A549 (cell line): Measurements from ENCODE around the gene VDR. TPM values are rescaled to one million over a fixed set of nuclear protein-coding genes. Genes with fewer than 3 reads are reported as not detected.
A peak's percentile ranks its signal among the peaks of the same experiment; 100 is the strongest.

Experiments used
- ATAC-seq, 2 experiments: fragments of 200-7000 bp in 1 of 2; fragments of >200 bp in 1 of 2; cut with Nextera tagmentation in 1 of 2; cut with Tn5 transposase in 1 of 2; 3 replicates each; pipeline versions ENCODE4 v1.8.0 to v1.9.1; 2018 to 2020; ENCODE audit warnings: mild to moderate bottlenecking in 1 of 2, moderate library complexity in 1 of 2
- CTCF ChIA-PET: fragments of 300-600 bp; sonication (Branson Sonifier 250); formaldehyde crosslinking; extraction: SDS; loops from one replicate; lab custom pipeline; 2021; ENCODE audit warnings: antibody characterized with exemption, inconsistent platforms; lab: Yijun Ruan, JAX
- POLR2A ChIA-PET: fragments of 350-600 bp; formaldehyde crosslinking; extraction: SDS; loops from one replicate; lab custom pipeline; 2021; ENCODE audit warnings: antibody characterized with exemption, inconsistent platforms; lab: Yijun Ruan, JAX
- DNase-seq, 2 experiments: peaks; one replicate each; pipeline versions ENCODE4 v3.0.0 to v3.0.0-alpha.2; 2011 to 2016; ENCODE audit warnings: low read depth in 1 of 2, low spot score in 1 of 2
- FAIRE-seq: peaks from 2 replicates; lab custom pipeline; 2011; peaks lifted over from hg19 to GRCh38; lab: Jason Lieb, UNC
- H3K27ac ChIP-seq, 2 experiments: fragments of >200 bp; sonication (Bioruptor Twin); formaldehyde crosslinking; 3 replicates each; pipeline ENCODE4 v1.5.1; 2016 to 2017
- H3K4me1 ChIP-seq: fragments of >200 bp; sonication (Bioruptor Twin); formaldehyde crosslinking; 3 replicates; pipeline ENCODE4 v1.6.1; 2016
- H3K4me2 ChIP-seq: fragments of >200 bp; sonication (Bioruptor Twin); formaldehyde crosslinking; 3 replicates; pipeline ENCODE4 v1.6.1; 2016
- H3K4me3 ChIP-seq: fragments of >200 bp; sonication (Bioruptor Twin); formaldehyde crosslinking; 3 replicates; pipeline ENCODE4 v1.5.1; 2016
- H3K9me3 ChIP-seq: fragments of >200 bp; sonication (Bioruptor Twin); formaldehyde crosslinking; 3 replicates; pipeline ENCODE4 v1.6.1; 2016
- BHLHE40 ChIP-seq: IDR thresholded peaks from 2 replicates; pipeline ENCODE4 v1.6.1; 2012; ENCODE audit warnings: low read depth, low read length, inconsistent platforms
- CBX8 ChIP-seq: fragments of 200-600 bp; sonication (generic); IDR thresholded peaks from 2 replicates; pipeline ENCODE4 v1.6.1; 2016
- CEBPB ChIP-seq, 2 experiments: fragments of >200 bp in 1 of 2; sonication (Bioruptor Twin) in 1 of 2; formaldehyde crosslinking in 1 of 2; IDR thresholded peaks; 2 replicates each; pipeline ENCODE4 v1.6.1; 2012 to 2016
- EHF ChIP-seq: fragments of 250-450 bp; sonication (Bioruptor Pico); IDR thresholded peaks from 2 replicates; pipeline ENCODE4 v1.5.0; 2020; ENCODE audit warnings: mild to moderate bottlenecking
- EP300 ChIP-seq, 2 experiments: fragments of >200 bp; sonication (Bioruptor Twin); formaldehyde crosslinking; IDR thresholded peaks; 2 replicates in 1 of 2; 3 replicates in 1 of 2; pipeline ENCODE4 v1.6.1; 2016 to 2017
- ESRRA ChIP-seq: fragments of 150-350 bp; IDR thresholded peaks from 2 replicates; pipeline ENCODE4 v1.6.1; 2014; ENCODE audit warnings: mild to moderate bottlenecking, low read length, borderline replicate concordance
- FOXS1 ChIP-seq: fragments of 250-450 bp; sonication (Bioruptor Pico); IDR thresholded peaks from 2 replicates; pipeline ENCODE4 v1.5.0; 2020; ENCODE audit warnings: mild to moderate bottlenecking, moderate library complexity
- GATA3 ChIP-seq: IDR thresholded peaks from 2 replicates; pipeline ENCODE4 v1.6.1; 2012; ENCODE audit warnings: borderline replicate concordance
- HDAC2 ChIP-seq: fragments of 200-600 bp; sonication (generic); IDR thresholded peaks from 2 replicates; pipeline ENCODE4 v1.6.1; 2016
- HEYL ChIP-seq: fragments of 250-450 bp; sonication (Bioruptor Pico); IDR thresholded peaks from 2 replicates; pipeline ENCODE4 v1.8.0; 2021; ENCODE audit warnings: mild to moderate bottlenecking, moderate library complexity
- HOXA7 ChIP-seq: fragments of 250-450 bp; sonication (Bioruptor Pico); IDR thresholded peaks from 2 replicates; pipeline ENCODE4 v1.5.0; 2020; ENCODE audit warnings: mild to moderate bottlenecking, moderate library complexity
- JUN ChIP-seq, 2 experiments: fragments of >200 bp; sonication (Bioruptor Twin); formaldehyde crosslinking; IDR thresholded peaks; 2 replicates in 1 of 2; 3 replicates in 1 of 2; pipeline ENCODE4 v1.6.1; 2016 to 2017
- JUNB ChIP-seq: fragments of >200 bp; sonication (Bioruptor Twin); formaldehyde crosslinking; IDR thresholded peaks from 2 replicates; pipeline ENCODE4 v1.6.1; 2016
- KDM1A ChIP-seq: fragments of 200-600 bp; sonication (generic); IDR thresholded peaks from 2 replicates; pipeline ENCODE4 v1.6.1; 2016; ENCODE audit warnings: low read depth, mild to moderate bottlenecking
- MAZ ChIP-seq: fragments of 150-350 bp; IDR thresholded peaks from 2 replicates; pipeline ENCODE4 v1.6.1; 2014; ENCODE audit warnings: antibody characterized with exemption, low read depth, low read length, borderline replicate concordance
- MYC ChIP-seq: IDR thresholded peaks from 2 replicates; pipeline ENCODE4 v1.6.1; 2012; ENCODE audit warnings: mild to moderate bottlenecking, inconsistent platforms, low read length, improper control_type of control experiment, borderline replicate concordance
- NFE2L2 ChIP-seq: fragments of 150-350 bp; conservative IDR thresholded peaks from 2 replicates; pipeline ENCODE4 v1.6.1; 2014; ENCODE audit warnings: low read length
- POLR2AphosphoS2 ChIP-seq: conservative IDR thresholded peaks from 2 replicates; pipeline ENCODE4 v1.6.1; 2012; ENCODE audit warnings: low read length, improper control_type of control experiment, inconsistent platforms
- RAD21 ChIP-seq, 2 experiments: fragments of >200 bp in 1 of 2; sonication (Bioruptor Twin) in 1 of 2; formaldehyde crosslinking in 1 of 2; IDR thresholded peaks in 1 of 2; conservative IDR thresholded peaks in 1 of 2; 2 replicates in 1 of 2; 3 replicates in 1 of 2; pipeline ENCODE4 v1.6.1; 2012 to 2018; ENCODE audit warnings: inconsistent platforms in 1 of 2
- RFX5 ChIP-seq: fragments of 450-650 bp; IDR thresholded peaks from 2 replicates; pipeline ENCODE4 v1.7.1; 2014; ENCODE audit warnings: antibody characterized with exemption, mild to moderate bottlenecking, moderate library complexity
- USF2 ChIP-seq: fragments of 450-650 bp; IDR thresholded peaks from 2 replicates; pipeline ENCODE4 v1.6.1; 2014; ENCODE audit warnings: antibody characterized with exemption
- ZFP36 ChIP-seq: fragments of 450-650 bp; IDR thresholded peaks from 2 replicates; pipeline ENCODE4 v1.6.1; 2014; ENCODE audit warnings: borderline replicate concordance; ENCODE audit not compliant: partially characterized antibody
- ZNF302 ChIP-seq: fragments of 250-450 bp; sonication (Bioruptor Pico); IDR thresholded peaks from 2 replicates; pipeline ENCODE4 v1.9.0; 2021; ENCODE audit warnings: inconsistent platforms, mild to moderate bottlenecking, moderate library complexity
- WGBS: methylation state at CpG from one replicate; pipeline ENCODE4 v1.1.6; 2017; ENCODE audit errors: missing lambda C conversion rate; 5-methylcytosine and 5-hydroxymethylcytosine counted together
- polyA plus RNA-seq, 4 experiments: library from polyadenylated mRNA; depleted of rRNA in 3 of 4; stranded (reverse); fragments of >200 nt; fragmentation: RNase III in 1 of 4; extraction: RNeasy Plus Mini Kit Qiagen cat#74134 plus additional on column Dnase treatment in 1 of 4; gene quantifications; 2 replicates in 3 of 4; 3 replicates in 1 of 4; pipeline ENCODE4 v1.2.3, GENCODE V29; 2011 to 2017
- TF ChIP-seq, protein P1 (sequence below): fragments of 250-450 bp; sonication (Bioruptor Pico); IDR thresholded peaks from 2 replicates; pipeline ENCODE4 v1.5.0; 2021; ENCODE audit warnings: mild to moderate bottlenecking, moderate library complexity, borderline replicate concordance
- TF ChIP-seq, protein P2 (sequence below): fragments of 200-600 bp; sonication (generic); IDR thresholded peaks from 2 replicates; pipeline ENCODE4 v1.6.1; 2016; ENCODE audit warnings: antibody characterized with exemption, mild to moderate bottlenecking, moderate library complexity
- TF ChIP-seq, protein P3 (sequence below): fragments of 150-350 bp; IDR thresholded peaks from 2 replicates; pipeline ENCODE4 v1.6.1; 2014; ENCODE audit warnings: low read depth, mild to moderate bottlenecking, low read length

Gene VDR
- polyA plus RNA-seq, 2 of the 4 experiments (the other 2 are of a cell fraction) = 1.9 to 2.1 TPM

- Histone ChIP-seq H3K9me3 (no peaks in the 10 kb centered on the region), H3K4me1 (peaks cover 14% of the 10 kb centered on the region), H3K4me3 (no peak overlapping the region), H3K27ac (peak overlapping the region in 1 of 2 experiments; percentile 31; a peak in 1 of 6 replicates), H3K4me2 (no peak overlapping the region)
- CTCF ChIA-PET = interaction anchor here (0.6 to 31.0 kb wide), 9 partner anchors 9 to 1340 kb away, joined by 3 to 1532 read pairs (median 4); partner anchors contain the start of genes HDAC7, RAPGEF3, RPAP3 and SLC48A1
- DNase-seq = no peak
- TF ChIP-seq MYC (no peak), MAZ (no peak), BHLHE40 (no peak), HOXA7 (CRISPR knock-in tag) (no peak), HDAC2 (no peak), JUNB (no peak), JUN (IDR thresholded peaks at IDR 0.05) (no peak), EHF (CRISPR knock-in tag) (no peak)
- TF ChIP-seq, protein P1, sequence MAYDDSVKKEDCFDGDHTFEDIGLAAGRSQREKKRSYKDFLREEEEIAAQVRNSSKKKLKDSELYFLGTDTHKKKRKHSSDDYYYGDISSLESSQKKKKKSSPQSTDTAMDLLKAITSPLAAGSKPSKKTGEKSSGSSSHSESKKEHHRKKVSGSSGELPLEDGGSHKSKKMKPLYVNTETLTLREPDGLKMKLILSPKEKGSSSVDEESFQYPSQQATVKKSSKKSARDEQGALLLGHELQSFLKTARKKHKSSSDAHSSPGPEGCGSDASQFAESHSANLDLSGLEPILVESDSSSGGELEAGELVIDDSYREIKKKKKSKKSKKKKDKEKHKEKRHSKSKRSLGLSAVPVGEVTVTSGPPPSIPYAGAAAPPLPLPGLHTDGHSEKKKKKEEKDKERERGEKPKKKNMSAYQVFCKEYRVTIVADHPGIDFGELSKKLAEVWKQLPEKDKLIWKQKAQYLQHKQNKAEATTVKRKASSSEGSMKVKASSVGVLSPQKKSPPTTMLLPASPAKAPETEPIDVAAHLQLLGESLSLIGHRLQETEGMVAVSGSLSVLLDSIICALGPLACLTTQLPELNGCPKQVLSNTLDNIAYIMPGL = no peak
- ATAC-seq = no peak
- WGBS = 84% methylated on average over 12 of the region's 12 CpGs
- FAIRE-seq = no peak
- POLR2A ChIA-PET = interaction anchor here (1.7 kb wide), 1 partner anchor 13 kb away, joined by 6 read pairs; no protein-coding TSS in a partner anchor
Measured at GRCh38 chr12:47833591-47834012, 71.2 kb downstream of the VDR start.

DNA sequence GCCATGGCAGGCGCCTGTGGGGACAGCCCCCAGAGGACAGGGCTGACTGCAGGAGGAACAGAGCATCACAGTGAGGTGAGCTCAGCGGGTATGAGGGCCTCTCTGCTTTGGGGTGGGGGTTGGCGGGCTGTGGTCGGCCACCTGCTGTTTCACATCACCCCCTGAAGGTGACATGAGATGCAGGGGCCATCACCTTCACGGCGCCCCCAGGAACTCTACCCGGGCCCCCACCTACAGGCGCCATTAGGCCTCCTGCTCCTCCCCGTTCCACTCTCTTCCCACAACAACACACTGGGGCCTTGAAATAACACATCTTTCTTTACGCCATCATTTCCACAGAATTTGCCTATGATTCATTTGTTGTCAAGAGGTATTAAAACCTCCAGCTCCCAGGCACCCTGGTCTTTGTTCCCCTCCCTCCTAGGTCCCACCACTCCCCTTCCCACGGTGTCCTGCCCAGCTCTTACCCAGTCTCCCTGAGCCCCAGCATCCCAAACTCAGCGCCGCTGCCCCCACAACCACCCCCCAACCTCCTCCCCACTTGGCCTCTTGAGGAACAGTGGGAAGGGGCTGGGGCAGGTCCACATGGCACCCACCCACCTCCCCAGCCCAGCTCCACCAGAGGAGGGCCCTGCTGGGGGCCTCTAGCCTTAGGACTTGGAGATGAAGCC lies 72.4 kb downstream of the VDR start:
- no peak overlapping the region for H3K4me3 ChIP-seq
- peaks cover 19% of the 10 kb centered on the region for H3K4me1 ChIP-seq
- TF ChIP-seq CEBPB (IDR thresholded peaks at IDR 0.05) = no peak
- no peak for TF ChIP-seq EHF (CRISPR knock-in tag)
- no peak for TF ChIP-seq BHLHE40
- no peak for TF ChIP-seq FOXS1 (CRISPR knock-in tag)
- TF ChIP-seq EP300 (IDR thresholded peaks at IDR 0.05) = no peak
- no peak for TF ChIP-seq GATA3
- TF ChIP-seq, all 56 proteins: peak for 0
- no peak for FAIRE-seq
- WGBS = 85% methylated on average over 12 of the region's 13 CpGs
- ChIA-PET POLR2A (interaction anchor here (1.7 kb wide), 1 partner anchor 12 kb away, joined by 6 read pairs; no protein-coding TSS in a partner anchor), CTCF (interaction anchor here (1.0 to 31.0 kb wide), 7 partner anchors 37 to 333 kb away, joined by 3 to 1532 read pairs (median 4); partner anchors contain the start of genes HDAC7, RPAP3 and SLC48A1)
- H3K9me3 ChIP-seq = no peaks in the 10 kb centered on the region
- no peak overlapping the region for H3K4me2 ChIP-seq
- DNase-seq = no peak
- no peak for ATAC-seq
- H3K27ac ChIP-seq = peak overlapping the region in 1 of 2 experiments; percentile 31; a peak in 1 of 6 replicates

DNA sequence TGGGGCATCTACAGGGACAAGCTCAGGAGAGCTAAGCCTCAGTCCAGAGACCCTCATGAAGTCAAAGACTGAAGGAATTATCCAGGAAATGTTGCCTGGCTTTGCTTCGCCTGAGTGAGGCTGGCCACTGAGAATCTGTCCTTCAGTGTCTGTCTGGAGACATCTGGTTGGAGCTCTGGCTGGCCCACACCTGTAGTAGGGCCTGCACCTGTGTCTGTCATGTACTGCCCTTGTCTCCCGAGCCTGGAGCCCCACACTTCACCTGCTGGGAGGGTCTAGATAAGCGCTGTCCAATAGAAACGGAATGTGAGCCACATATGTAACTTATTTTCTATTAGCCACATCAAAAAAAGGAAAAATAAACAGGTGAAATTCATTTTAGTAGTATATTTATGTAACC lies 75.2 kb downstream of the VDR start:
- DNase-seq (no peak), FAIRE-seq (no peak), ATAC-seq (no peak)
- Histone ChIP-seq H3K4me1 (peaks cover 38% of the 10 kb centered on the region), H3K4me2 (peak overlapping the region; percentile 53), H3K4me3 (no peak overlapping the region), H3K27ac (peak overlapping the region; percentile 59 to 86), H3K9me3 (no peaks in the 10 kb centered on the region)
- CTCF ChIA-PET = interaction anchor here (1.9 to 31.0 kb wide), 5 partner anchors 9 to 122 kb away, joined by 6 to 1532 read pairs (median 147); partner anchors contain the start of genes HDAC7, RPAP3 and SLC48A1
- 94% methylated on average over 4 of the region's 4 CpGs for WGBS
- POLR2A ChIA-PET = interaction anchor here (0.9 to 3.7 kb wide), 3 partner anchors 10 to 123 kb away, joined by 3 to 28 read pairs (median 4); partner anchors contain the start of genes HDAC7 and RPAP3
- TF ChIP-seq RFX5 = no peak
- no peak for TF ChIP-seq USF2
- no peak for TF ChIP-seq ZFP36
- TF ChIP-seq, protein P2, sequence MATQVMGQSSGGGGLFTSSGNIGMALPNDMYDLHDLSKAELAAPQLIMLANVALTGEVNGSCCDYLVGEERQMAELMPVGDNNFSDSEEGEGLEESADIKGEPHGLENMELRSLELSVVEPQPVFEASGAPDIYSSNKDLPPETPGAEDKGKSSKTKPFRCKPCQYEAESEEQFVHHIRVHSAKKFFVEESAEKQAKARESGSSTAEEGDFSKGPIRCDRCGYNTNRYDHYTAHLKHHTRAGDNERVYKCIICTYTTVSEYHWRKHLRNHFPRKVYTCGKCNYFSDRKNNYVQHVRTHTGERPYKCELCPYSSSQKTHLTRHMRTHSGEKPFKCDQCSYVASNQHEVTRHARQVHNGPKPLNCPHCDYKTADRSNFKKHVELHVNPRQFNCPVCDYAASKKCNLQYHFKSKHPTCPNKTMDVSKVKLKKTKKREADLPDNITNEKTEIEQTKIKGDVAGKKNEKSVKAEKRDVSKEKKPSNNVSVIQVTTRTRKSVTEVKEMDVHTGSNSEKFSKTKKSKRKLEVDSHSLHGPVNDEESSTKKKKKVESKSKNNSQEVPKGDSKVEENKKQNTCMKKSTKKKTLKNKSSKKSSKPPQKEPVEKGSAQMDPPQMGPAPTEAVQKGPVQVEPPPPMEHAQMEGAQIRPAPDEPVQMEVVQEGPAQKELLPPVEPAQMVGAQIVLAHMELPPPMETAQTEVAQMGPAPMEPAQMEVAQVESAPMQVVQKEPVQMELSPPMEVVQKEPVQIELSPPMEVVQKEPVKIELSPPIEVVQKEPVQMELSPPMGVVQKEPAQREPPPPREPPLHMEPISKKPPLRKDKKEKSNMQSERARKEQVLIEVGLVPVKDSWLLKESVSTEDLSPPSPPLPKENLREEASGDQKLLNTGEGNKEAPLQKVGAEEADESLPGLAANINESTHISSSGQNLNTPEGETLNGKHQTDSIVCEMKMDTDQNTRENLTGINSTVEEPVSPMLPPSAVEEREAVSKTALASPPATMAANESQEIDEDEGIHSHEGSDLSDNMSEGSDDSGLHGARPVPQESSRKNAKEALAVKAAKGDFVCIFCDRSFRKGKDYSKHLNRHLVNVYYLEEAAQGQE = no peak
- TF ChIP-seq MYC = no peak
- no peak for TF ChIP-seq RAD21 (conservative IDR thresholded peaks at IDR 0.05 in 1 of 2, IDR thresholded peaks at IDR 0.05 in 1 of 2)
- no peak for TF ChIP-seq HEYL
- no peak for TF ChIP-seq EHF (CRISPR knock-in tag)
- no peak for TF ChIP-seq NFE2L2
- TF ChIP-seq KDM1A = no peak
- TF ChIP-seq, protein P3, sequence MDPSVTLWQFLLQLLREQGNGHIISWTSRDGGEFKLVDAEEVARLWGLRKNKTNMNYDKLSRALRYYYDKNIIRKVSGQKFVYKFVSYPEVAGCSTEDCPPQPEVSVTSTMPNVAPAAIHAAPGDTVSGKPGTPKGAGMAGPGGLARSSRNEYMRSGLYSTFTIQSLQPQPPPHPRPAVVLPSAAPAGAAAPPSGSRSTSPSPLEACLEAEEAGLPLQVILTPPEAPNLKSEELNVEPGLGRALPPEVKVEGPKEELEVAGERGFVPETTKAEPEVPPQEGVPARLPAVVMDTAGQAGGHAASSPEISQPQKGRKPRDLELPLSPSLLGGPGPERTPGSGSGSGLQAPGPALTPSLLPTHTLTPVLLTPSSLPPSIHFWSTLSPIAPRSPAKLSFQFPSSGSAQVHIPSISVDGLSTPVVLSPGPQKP = no peak
- TF ChIP-seq POLR2AphosphoS2 = no peak
- no peak for TF ChIP-seq FOXS1 (CRISPR knock-in tag)
- TF ChIP-seq CBX8 = no peak
- TF ChIP-seq ESRRA = no peak
- no peak for TF ChIP-seq ZNF302 (CRISPR knock-in tag)
